A549 (cell line): ENCODE data around the gene KCNC2.

ENCODE experiments used
- HDAC2 ChIP-seq: fragments of 200-600 bp; sonication (generic); IDR thresholded peaks from 2 replicates; pipeline ENCODE4 v1.6.1; 2016
- KDM1A ChIP-seq: fragments of 200-600 bp; sonication (generic); IDR thresholded peaks from 2 replicates; pipeline ENCODE4 v1.6.1; 2016; ENCODE audit warnings: low read depth, mild to moderate bottlenecking
- MYC ChIP-seq: IDR thresholded peaks from 2 replicates; pipeline ENCODE4 v1.6.1; 2012; ENCODE audit warnings: mild to moderate bottlenecking, inconsistent platforms, low read length, improper control_type of control experiment, borderline replicate concordance
- TF ChIP-seq, protein P1 (sequence below): fragments of >200 bp; sonication (Bioruptor Twin); formaldehyde crosslinking; IDR thresholded peaks from 3 replicates; pipeline ENCODE4 v1.5.1; 2016
- TF ChIP-seq, protein P2 (sequence below): fragments of 200-600 bp; sonication (generic); IDR thresholded peaks from 2 replicates; pipeline ENCODE4 v1.6.1; 2016; ENCODE audit warnings: antibody characterized with exemption, mild to moderate bottlenecking, moderate library complexity

DNA sequence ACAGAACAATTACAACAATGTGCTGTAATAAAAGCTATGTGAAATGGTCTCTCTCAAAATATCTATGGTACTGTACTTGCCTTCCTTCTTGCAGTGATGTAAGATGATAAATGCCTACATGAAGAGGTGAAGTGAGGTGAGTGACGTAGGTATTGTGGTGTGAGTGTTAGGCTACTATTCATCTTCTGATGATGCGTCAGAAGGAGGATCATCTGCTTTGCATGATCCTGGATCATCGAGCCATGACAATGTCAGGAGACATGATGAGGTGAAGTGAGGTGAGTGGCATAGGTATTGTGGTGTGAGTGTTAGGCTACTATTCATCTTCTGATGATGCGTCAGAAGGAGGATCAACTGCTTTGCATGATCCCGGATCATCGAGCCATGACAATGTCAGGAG, 105.8 kb downstream of the KCNC2 start:
- TF ChIP-seq, protein P1, sequence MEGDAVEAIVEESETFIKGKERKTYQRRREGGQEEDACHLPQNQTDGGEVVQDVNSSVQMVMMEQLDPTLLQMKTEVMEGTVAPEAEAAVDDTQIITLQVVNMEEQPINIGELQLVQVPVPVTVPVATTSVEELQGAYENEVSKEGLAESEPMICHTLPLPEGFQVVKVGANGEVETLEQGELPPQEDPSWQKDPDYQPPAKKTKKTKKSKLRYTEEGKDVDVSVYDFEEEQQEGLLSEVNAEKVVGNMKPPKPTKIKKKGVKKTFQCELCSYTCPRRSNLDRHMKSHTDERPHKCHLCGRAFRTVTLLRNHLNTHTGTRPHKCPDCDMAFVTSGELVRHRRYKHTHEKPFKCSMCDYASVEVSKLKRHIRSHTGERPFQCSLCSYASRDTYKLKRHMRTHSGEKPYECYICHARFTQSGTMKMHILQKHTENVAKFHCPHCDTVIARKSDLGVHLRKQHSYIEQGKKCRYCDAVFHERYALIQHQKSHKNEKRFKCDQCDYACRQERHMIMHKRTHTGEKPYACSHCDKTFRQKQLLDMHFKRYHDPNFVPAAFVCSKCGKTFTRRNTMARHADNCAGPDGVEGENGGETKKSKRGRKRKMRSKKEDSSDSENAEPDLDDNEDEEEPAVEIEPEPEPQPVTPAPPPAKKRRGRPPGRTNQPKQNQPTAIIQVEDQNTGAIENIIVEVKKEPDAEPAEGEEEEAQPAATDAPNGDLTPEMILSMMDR, result no peak
- no peak for TF ChIP-seq KDM1A
- TF ChIP-seq, protein P2, sequence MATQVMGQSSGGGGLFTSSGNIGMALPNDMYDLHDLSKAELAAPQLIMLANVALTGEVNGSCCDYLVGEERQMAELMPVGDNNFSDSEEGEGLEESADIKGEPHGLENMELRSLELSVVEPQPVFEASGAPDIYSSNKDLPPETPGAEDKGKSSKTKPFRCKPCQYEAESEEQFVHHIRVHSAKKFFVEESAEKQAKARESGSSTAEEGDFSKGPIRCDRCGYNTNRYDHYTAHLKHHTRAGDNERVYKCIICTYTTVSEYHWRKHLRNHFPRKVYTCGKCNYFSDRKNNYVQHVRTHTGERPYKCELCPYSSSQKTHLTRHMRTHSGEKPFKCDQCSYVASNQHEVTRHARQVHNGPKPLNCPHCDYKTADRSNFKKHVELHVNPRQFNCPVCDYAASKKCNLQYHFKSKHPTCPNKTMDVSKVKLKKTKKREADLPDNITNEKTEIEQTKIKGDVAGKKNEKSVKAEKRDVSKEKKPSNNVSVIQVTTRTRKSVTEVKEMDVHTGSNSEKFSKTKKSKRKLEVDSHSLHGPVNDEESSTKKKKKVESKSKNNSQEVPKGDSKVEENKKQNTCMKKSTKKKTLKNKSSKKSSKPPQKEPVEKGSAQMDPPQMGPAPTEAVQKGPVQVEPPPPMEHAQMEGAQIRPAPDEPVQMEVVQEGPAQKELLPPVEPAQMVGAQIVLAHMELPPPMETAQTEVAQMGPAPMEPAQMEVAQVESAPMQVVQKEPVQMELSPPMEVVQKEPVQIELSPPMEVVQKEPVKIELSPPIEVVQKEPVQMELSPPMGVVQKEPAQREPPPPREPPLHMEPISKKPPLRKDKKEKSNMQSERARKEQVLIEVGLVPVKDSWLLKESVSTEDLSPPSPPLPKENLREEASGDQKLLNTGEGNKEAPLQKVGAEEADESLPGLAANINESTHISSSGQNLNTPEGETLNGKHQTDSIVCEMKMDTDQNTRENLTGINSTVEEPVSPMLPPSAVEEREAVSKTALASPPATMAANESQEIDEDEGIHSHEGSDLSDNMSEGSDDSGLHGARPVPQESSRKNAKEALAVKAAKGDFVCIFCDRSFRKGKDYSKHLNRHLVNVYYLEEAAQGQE, result no peak
- no peak for TF ChIP-seq MYC
- no peak for TF ChIP-seq HDAC2
